Colonic mucosa (tissue), 4 donors: ENCODE results near the gene RIPK3. TPM values are rescaled to one million over a fixed set of nuclear protein-coding genes. Genes with fewer than 3 reads are reported as not detected.
A peak's percentile ranks its signal among the peaks of the same experiment; 100 is the strongest.

Source experiments
- DNase-seq: peaks from one replicate; pipeline ENCODE4 v3.0.0-alpha.2; 2020
- H3K27ac ChIP-seq: fragments of 200-600 bp; one replicate; pipeline ENCODE4 v1.8.0; 2021
- H3K27me3 ChIP-seq: fragments of 200-600 bp; one replicate; pipeline ENCODE4 v1.8.0; 2021
- H3K36me3 ChIP-seq: fragments of 200-600 bp; one replicate; pipeline ENCODE4 v1.8.0; 2021
- H3K4me1 ChIP-seq: fragments of 200-600 bp; one replicate; pipeline ENCODE4 v1.8.0; 2021; ENCODE audit warnings: mild to moderate bottlenecking
- H3K4me3 ChIP-seq: fragments of 200-600 bp; one replicate; pipeline ENCODE4 v1.8.0; 2021
- H3K9ac ChIP-seq, 2 donors: one replicate each; pipeline ENCODE4 v1.7.0; 2013; ENCODE audit warnings: control low read depth in 2 of 2, low read depth in 2 of 2, low read length in 2 of 2
- H3K9me3 ChIP-seq: fragments of 200-600 bp; one replicate; pipeline ENCODE4 v1.8.0; 2021
- intact Hi-C: fragments of 100-400 bp; cut with DNase I; formaldehyde crosslinking; loops from one replicate; pipeline ENCODE4 v1.14.1; 2022
- total RNA-seq, 2 donors: library from RNA; stranded (reverse); fragmentation: NEBNext Ultra II Directional in 1 of 2; extraction: Animal tissue kit (Norgen Biotek cat#: 25700) in 1 of 2; gene quantifications; one replicate each; pipeline ENCODE4 v1.2.1, GENCODE V29; 2021
- TF ChIP-seq, protein P1 (sequence below): fragments of 200-600 bp; IDR thresholded peaks from one replicate; pipeline ENCODE4 v1.8.0; 2022; ENCODE audit warnings: antibody characterized with exemption, mild to moderate bottlenecking
- donor health status: healthy.
- donor health status: DM: no; HTN: no; CAD: no.
- donor health status: DM: no; HTN: no; CAD: no.

Gene RIPK3
- total RNA-seq, 2 donors from 2014 or later, result 30.1 to 38.2 TPM

DNA sequence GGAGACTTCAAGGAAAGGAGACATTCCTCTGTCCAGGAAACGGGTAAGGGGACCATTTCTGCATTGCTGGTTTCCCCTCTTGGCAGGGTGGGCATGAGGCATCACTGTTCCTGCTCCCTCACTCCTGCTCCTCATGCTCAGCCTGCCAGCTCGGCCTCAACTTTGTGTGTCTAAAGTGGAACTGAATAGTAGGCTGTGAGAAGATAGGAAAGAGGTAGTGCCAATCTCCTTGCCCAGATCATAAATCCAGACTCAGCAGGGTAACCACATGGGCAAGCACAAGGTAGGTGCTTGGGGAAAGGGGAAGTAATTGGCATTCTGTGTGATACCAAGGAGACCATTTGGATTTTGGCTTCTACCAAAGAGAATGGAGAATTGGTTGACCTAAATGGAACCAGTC lies 25.9 kb downstream of the RIPK3 start:
- Histone ChIP-seq H3K4me1 (peaks cover 13% of the 10 kb centered on the region), H3K9me3 (no peaks in the 10 kb centered on the region), H3K27me3 (no peaks in the 10 kb centered on the region), H3K27ac (peak overlapping the region; percentile 62), H3K9ac (peak overlapping the region in 1 of 2 donors; percentile 27), H3K4me3 (no peak overlapping the region), H3K36me3 (no peaks in the 10 kb centered on the region)
- no peak for DNase-seq
- TF ChIP-seq, protein P1, sequence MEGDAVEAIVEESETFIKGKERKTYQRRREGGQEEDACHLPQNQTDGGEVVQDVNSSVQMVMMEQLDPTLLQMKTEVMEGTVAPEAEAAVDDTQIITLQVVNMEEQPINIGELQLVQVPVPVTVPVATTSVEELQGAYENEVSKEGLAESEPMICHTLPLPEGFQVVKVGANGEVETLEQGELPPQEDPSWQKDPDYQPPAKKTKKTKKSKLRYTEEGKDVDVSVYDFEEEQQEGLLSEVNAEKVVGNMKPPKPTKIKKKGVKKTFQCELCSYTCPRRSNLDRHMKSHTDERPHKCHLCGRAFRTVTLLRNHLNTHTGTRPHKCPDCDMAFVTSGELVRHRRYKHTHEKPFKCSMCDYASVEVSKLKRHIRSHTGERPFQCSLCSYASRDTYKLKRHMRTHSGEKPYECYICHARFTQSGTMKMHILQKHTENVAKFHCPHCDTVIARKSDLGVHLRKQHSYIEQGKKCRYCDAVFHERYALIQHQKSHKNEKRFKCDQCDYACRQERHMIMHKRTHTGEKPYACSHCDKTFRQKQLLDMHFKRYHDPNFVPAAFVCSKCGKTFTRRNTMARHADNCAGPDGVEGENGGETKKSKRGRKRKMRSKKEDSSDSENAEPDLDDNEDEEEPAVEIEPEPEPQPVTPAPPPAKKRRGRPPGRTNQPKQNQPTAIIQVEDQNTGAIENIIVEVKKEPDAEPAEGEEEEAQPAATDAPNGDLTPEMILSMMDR, result no peak
- intact Hi-C loops, result no loop called here

DNA sequence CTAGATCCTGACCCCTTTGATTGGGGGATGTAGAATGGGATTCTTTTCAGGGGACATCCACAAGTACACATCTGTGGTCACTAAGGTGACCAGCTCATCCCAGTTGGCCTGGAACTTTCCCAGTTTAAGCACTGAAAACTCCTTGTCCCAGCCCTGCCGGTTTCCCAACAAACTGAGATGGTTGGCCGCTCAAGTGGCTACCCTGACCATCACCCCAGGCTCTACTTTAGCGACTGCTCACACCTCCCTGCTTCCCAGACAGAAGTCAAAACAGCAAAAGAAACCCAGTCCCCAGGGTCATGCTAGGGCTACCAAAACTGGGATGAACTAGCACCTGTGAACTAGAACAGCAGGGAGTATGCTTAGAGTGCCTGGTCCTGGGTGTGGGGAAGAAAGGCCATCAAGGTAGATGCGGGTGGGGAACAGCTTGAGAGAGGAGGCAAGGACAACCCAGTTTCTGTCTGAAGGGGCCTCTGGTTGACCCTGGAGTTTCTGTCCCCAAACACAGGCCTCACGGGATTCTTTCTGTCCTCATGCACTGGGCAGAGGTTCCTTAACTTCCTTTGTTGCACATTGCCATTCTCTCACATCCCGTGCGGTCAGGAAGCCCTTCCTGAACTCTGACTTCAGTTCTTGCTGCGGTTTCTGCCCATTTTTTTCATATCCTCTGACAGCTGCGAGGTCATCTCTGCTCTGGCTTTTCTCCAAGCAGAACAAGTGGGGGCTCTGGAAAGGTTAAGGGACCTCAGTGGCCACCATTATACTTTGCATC lies 26.9 kb downstream of the RIPK3 start:
- DNase-seq, result no peak
- Histone ChIP-seq H3K4me3 (no peak overlapping the region), H3K36me3 (no peaks in the 10 kb centered on the region), H3K27ac (peak overlapping the region; percentile 62), H3K9ac (peak overlapping the region in 1 of 2 donors; percentile 64), H3K27me3 (no peaks in the 10 kb centered on the region), H3K4me1 (peaks cover 13% of the 10 kb centered on the region), H3K9me3 (no peaks in the 10 kb centered on the region)
- TF ChIP-seq, protein P1, result no peak
- intact Hi-C loops, result no loop called here

DNA sequence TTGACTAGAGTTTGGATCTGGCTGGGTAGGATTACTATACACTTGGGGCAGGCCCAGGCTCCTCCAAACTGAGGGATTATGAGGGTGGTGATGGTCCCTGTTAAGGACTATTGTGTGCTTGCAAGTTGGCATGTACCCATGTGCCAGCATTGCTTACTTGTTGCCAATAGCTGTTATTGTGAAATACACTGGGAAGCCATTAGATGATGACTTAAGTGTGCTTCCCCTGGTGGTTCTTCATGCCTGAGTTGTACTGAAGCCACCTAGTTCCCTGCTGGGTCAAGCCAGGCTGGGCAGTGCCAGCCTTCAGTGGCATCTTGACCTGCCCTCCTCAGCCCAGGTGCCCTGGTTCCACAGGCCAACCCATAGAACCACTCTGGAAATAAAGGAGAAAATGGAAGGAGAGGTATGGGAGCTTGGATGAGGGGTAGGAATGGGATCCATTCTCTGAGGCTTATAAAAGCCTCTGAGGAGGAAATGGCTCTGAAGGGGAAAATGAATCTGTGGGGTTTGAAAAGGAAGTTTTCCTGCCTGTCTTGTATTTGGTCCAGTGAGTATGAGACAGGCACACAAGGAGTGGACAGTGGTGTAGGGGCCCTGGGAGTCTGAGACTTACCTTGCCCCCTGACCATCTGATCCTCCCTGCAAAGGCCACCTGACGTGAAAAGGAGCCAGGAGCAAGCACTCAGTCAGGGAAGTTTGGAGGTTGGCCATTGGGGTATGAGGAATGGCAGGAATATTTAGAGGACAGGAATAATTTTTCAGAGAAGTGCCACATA lies 27.8 kb downstream of the RIPK3 start:
- H3K4me3 ChIP-seq, result peak overlapping the region; percentile 50
- peak overlapping the region in 1 of 2 donors; percentile 48 for H3K9ac ChIP-seq

DNA sequence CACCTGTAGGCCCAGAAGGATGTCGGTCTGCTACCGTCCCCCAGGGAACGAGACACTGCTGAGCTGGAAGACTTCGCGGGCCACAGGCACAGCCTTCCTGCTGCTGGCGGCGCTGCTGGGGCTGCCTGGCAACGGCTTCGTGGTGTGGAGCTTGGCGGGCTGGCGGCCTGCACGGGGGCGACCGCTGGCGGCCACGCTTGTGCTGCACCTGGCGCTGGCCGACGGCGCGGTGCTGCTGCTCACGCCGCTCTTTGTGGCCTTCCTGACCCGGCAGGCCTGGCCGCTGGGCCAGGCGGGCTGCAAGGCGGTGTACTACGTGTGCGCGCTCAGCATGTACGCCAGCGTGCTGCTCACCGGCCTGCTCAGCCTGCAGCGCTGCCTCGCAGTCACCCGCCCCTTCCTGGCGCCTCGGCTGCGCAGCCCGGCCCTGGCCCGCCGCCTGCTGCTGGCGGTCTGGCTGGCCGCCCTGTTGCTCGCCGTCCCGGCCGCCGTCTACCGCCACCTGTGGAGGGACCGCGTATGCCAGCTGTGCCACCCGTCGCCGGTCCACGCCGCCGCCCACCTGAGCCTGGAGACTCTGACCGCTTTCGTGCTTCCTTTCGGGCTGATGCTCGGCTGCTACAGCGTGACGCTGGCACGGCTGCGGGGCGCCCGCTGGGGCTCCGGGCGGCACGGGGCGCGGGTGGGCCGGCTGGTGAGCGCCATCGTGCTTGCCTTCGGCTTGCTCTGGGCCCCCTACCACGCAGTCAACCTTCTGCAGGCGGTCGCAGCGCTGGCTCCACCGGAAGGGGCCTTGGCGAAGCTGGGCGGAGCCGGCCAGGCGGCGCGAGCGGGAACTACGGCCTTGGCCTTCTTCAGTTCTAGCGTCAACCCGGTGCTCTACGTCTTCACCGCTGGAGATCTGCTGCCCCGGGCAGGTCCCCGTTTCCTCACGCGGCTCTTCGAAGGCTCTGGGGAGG lies 28.9 kb downstream of the RIPK3 start, which contains the start of gene LTB4R:
LTB4R (plus strand) TSS at position 857 of the 959 bp plus-strand sequence. CDS start 4,150 bp downstream, outside the sequence.
- peak within 1 kb of the TSS; percentile 48 to 82 for H3K9ac ChIP-seq
- H3K4me3 ChIP-seq, result peak within 1 kb of the TSS; percentile 50
- H3K4me1 ChIP-seq, result peaks cover 8% of the 10 kb centered on the region

More for the DNA sequence above, 27.8 kb downstream of the RIPK3 start:
- TF ChIP-seq, protein P1, result no peak
- Histone ChIP-seq H3K9me3 (no peaks in the 10 kb centered on the region), H3K27me3 (no peaks in the 10 kb centered on the region), H3K27ac (peak overlapping the region; percentile 62), H3K36me3 (no peaks in the 10 kb centered on the region), H3K4me1 (peaks cover 13% of the 10 kb centered on the region)
- intact Hi-C loops, result no loop called here
- DNase-seq, result no peak

More for the DNA sequence above, 28.9 kb downstream of the RIPK3 start, which contains the start of gene LTB4R:
- peak within 1 kb of the TSS; percentile 62 for H3K27ac ChIP-seq
- H3K9me3 ChIP-seq, result no peaks in the 10 kb centered on the region
- TF ChIP-seq, protein P1, result peak; percentile 35
- no peaks in the 10 kb centered on the region for H3K36me3 ChIP-seq
- DNase-seq, result peak; percentile 76
- intact Hi-C loops, result no loop called here
- H3K27me3 ChIP-seq, result no peaks in the 10 kb centered on the region
